GDM1 (cell line): ENCODE results near the gene SPINK9.
"Not testable (repeated sequence)": the region's sequence is repeated elsewhere in the genome, so short reads cannot be mapped to it uniquely, and the experiment has no call there.

Experiments
- DNase-seq: peaks from one replicate; lab custom pipeline; 2025; lab: John Stamatoyannopoulos, UW

The SPINK9 gene, protein sequence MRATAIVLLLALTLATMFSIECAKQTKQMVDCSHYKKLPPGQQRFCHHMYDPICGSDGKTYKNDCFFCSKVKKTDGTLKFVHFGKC

GRCh38 chr5:148335259-148335658 lies at the start of gene SPINK9:
Gene SPINK9, plus strand, starts transcription at chr5:148335559. Its CDS starts 55 bp downstream, at chr5:148335614.
- no peak for DNase-seq

DNA sequence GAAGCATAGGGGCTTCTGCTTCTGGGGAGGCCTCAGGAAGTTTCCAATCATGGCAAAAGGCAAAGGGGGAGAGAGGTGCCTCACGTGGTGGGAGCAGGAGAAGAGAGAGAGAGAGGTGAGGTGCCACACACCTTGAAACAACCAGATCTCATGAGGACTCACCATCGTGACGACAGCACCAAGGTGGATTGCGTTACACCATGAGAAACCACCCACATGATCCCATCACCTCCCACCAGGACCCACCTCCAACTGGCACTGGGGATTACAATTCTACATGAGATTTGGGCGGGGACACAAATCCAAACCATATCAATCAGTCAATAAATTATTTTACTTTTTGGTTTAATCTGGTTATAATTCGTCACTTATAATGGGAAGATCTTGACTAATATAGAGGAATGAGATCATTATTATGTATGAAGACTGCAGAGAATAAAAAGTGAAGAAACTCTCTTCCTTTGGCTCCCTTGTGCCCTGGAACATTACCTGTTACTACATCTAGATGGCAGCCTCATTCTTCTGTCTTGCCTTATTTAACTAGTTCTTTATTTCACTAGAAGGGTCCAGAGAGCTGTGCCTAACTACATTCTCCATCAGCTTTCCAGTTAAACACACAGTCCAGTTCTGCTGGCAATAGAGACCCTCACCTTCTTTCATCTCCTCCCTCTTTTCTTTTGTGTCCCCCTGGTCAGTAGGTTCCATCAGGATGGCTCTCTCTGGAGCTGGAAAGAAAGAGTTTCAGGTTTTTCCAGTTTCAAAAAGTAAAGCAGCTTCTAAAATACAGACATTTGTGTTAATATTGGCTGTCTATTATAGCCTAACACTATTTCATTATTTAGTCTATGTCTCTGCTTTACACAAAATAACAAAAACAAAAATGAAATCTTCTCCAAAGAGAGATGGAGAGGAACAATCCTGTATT lies 44.8 kb upstream of the SPINK9 start:
- DNase-seq: no peak

DNA sequence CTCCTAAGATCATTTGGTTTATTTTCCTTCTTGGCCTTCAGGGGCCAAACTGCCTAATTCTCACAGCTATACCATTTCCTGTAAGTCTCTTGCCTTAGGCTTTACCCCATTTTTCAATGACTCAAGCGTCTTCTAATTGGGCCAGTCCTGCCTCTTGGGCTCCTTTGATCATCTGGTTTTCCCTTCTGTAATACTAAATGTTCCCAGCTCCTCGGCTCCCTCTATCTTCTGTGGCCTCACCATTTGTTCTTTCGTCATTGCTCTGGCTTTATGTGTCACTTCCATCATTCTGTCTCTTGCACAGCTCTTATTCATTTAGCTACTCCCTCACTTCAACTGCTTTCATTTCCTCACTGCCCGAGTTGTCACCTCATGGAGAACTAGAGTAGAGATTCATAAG lies 37.6 kb upstream of the SPINK9 start:
- no peak for DNase-seq

GRCh38 chr5:148306446-148306845 lies 28.9 kb upstream of the SPINK9 start:
- no peak for DNase-seq

DNA sequence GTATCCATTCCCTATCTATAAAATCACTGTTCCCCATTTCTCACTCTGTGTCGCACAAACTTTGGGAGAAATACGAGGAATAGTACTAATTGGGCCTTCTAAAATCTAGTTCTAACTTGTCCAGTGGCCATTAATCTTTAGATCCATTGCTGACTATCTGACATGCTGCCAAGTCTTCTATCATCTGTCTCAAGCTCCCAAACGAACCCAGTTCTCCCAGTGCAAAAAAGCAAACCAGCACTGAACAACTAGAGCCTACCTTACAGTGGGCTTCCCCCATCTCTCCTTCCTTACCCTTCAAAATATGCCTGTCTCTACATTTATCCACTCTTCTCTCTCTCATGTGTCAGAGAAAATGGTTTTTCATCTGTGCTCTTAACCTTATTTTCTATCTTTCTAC lies 26.3 kb upstream of the SPINK9 start:
- DNase-seq: no peak

DNA sequence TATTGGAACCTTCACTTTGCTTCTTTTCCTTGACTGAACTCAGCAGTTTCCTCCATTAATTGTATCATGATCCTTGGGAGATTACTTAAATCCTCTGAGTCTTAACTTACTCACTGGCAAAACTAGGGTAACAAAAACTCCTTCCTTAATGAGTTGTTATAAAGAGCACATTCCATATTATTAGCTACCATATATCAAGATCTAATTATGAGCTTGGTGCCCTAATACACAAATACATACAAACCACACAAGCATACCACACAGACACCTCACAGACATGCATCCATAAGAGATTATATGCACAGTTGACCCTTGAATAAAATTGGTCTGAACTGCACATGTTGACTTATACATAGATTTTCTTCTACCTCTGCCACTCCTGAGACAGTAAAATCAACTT lies 25.6 kb upstream of the SPINK9 start:
- DNase-seq: no peak

GRCh38 chr5:148311484-148311883 lies 23.9 kb upstream of the SPINK9 start:
- DNase-seq: no peak

- no peak for DNase-seq
These were observed 23.2 kb upstream of the SPINK9 start, which contains the start of gene SPINK7 for GRCh38 chr5:148312153-148312552. Gene SPINK7, plus strand, starts transcription at chr5:148312423. Its CDS starts 61 bp downstream, at chr5:148312484.

DNA sequence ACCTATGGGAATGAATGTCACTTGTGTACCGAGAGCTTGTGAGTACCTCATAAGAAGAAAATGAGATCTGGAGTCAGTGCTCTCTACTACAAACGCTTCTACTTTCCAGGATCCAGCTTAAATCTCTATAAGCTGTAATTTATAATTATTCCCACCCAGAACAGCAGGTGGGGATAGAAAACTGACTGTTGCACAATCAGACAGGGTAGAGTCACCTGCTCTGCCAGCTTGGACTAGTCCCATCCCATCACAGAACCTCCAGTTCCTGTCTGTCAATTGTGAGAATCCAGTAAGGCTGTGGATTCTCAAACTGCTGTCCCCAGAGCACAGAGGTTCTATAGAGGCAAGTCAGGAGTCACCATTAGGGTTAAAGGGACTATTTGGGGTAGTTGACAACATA lies 21.2 kb upstream of the SPINK9 start:
- no peak for DNase-seq

- no peak for DNase-seq
These were observed 20.6 kb upstream of the SPINK9 start for GRCh38 chr5:148314731-148315130.

DNA sequence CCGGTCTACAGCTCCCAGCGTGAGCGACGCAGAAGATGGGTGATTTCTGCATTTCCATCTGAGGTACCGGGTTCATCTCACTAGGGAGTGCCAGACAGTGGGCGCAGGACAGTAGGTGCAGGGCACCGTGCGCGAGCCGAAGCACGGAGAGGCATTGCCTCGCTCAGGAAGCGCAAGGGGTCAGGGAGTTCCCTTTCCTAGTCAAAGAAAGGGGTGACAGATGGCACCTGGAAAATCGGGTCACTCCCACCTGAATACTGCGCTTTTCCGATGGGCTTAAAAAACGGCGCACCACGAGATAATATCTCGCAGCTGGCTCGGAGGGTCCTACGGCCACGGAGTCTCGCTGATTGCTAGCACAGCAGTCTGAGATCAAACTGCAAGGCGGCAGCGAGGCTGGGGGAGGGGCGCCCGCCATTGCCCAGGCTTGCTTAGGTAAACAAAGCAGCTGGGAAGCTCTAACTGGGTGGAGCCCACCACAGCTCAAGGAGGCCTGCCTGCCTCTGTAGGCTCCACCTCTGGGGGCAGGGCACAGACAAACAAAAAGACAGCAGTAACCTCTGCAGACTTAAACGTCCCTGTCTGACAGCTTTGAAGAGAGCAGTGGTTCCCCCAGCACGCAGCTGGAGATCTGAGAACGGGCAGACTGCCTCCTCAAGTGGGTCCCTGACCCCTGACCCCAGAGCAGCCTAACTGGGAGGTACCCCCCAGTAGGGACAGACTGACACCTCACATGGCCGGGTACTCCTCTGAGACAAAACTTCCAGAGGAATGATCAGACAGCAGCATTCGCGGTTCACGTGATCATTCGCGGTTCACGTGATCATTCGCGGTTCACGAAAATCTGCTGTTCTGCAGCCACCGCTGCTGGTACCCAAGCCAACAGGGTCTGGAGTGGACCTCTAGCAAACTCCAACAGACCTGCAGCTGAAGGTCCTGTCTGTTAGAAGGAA lies 15.1 kb upstream of the SPINK9 start:
- DNase-seq: not testable (repeated sequence)

GRCh38 chr5:148333262-148333849 lies 2.0 kb upstream of the SPINK9 start:
- no peak for DNase-seq

GRCh38 chr5:148336704-148337435 lies 1.5 kb downstream of the SPINK9 start:
- DNase-seq: no peak

DNA sequence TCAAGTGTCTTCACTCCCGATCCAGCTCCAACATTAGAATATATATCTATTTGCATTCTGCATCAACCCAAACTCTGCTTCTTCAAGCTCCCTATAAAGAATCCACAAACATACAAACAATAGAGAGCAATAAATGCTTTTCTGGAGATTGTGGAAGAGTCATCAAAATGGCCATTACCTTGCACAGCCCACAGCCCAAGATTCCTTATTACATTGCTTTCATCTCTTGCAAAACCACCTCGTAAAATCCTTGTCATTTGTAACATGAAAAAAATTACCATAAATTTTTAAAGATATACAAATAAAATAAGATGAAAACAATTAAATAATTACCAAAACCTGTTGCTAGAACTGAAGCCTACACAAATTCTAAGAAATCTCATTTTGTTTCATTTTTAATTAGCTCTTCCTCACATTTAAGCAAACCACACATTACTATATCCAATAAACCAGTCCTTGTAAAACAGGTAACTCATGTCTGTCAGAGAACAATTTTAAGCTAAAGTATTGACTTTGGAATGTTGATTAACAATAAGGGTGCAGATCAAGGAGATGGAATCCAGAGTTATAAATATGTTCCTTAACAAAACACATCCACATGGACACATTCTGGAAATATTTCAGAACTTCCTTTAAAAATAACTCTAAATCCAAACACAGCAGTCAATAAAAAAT lies 7.1 kb downstream of the SPINK9 start:
- DNase-seq: no peak

- DNase-seq: no peak
These were observed 7.7 kb downstream of the SPINK9 start for GRCh38 chr5:148343046-148343407.

- no peak for DNase-seq
These were observed 8.5 kb downstream of the SPINK9 start for GRCh38 chr5:148343603-148344487.

DNA sequence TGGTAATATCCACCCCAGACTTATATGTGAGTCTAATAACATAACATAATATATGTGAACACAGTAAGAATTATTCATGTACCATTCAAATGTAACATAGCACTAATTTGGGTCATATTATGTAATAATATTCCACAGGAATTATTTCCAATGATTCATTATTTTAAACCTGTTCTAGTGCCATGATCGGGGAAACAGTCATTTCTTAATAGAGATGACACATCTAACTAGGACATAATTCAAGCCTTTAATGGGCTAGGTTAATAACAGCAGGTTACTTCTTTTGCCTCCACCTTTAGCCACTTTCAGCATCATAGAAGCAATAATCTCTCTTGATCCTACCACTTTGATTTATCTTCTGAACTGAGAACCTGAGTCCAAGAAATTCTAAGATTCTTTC lies 12.3 kb downstream of the SPINK9 start:
- DNase-seq: no peak

GRCh38 chr5:148352696-148353095 lies 17.3 kb downstream of the SPINK9 start:
- no peak for DNase-seq

GRCh38 chr5:148353634-148354033 lies 18.3 kb downstream of the SPINK9 start:
- DNase-seq: no peak

GRCh38 chr5:148364343-148364742 lies 29.0 kb downstream of the SPINK9 start:
- DNase-seq: no peak
